Stimulated activated CD8-positive, alpha-beta memory T cell treated with anti-CD3 and anti-CD28 coated beads, Interleukin-12 subunit alpha, Interleukin-12 subunit beta, amount 100 ng/mL, for 4 hours (primary cell): ENCODE data around the gene BCL11A.
A peak's percentile ranks its signal among the peaks of the same experiment; 100 is the strongest.

ENCODE experiments used
- DNase-seq: peaks from one replicate; pipeline ENCODE4 v3.0.0-alpha.2; 2020; ENCODE audit warnings: low read depth

BCL11A gene

DNA sequence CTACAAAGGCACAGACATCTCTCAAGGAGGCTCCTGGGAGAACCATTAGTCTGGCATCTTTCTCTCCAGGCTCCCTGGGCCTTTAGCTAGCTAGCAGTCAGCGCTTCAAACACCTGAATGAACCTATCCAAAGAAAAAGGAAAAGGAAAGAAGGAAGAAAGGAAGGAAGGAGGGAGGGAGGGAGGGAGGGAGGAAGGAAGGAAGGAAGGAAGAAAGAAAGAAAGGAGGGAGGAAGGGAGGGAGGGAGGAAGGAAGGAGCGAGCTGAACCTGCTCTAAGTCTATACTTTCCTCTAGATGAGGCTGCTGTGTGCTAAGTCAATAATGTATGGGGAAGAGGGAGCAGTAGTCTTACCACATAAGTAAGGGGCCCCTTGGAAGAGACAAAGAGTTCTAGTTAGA lies 5.1 kb upstream of the BCL11A start:
- DNase-seq, result no peak

DNA sequence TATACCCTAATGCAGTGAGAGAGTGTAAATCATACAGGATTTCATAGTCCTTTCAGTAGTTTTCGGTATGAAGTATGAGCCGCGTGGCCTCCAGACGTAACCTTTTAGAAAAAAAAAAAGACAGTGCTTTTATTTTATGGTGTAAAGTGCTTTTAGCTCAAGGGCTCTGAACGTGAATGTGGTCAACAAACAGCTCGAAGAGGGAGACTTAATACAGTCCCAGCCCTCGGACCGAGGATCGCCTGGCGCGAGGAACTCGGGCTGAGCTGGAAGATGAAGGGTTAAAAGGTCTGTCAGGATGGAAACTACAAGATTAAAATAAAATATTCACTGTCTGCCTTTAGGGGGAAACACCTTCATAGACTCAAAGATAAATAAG lies 4.0 kb upstream of the BCL11A start:
- no peak for DNase-seq

DNA sequence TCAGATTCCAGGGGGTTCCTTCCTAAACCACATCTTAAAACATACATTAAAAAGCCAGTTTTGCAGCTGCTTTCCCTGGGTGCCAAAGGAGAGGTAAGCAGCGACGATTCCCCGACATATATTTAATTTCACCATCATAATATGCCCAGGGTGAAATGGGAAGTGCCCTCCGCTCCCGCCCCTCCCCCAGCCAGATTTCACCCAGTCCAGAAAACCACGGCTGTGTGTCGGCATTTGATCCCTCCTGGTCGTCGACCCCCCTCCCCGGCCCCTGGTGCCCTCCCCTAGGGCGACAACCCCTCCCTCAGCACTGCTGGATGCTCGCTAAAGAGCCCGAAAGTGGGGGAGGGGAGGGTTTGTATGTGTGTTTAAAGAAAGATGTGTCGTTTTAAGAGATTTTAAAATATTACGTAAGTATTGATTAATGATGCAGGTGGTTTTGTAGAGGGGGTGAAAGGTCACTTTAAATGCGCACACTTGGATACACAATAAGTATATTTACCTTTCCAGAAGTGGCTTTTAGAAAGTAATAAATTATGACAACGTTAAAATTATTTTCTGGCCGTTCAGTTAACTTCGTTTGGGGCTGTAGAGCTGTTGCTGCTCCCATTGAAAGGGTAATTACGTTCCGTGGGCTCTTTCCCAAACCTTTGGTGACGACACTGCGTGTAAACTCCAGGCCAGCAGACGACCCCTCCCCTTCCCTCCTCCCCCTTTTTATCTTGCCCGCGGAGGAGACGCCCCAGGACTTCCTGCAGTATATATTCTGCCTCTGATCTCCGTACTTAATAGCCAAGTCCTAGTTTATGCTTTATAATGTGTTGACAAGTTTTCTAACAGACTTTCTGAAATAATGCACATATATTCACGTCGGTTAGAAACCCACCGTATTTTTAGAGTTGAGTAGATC lies 3.4 kb upstream of the BCL11A start:
- DNase-seq, result no peak

DNA sequence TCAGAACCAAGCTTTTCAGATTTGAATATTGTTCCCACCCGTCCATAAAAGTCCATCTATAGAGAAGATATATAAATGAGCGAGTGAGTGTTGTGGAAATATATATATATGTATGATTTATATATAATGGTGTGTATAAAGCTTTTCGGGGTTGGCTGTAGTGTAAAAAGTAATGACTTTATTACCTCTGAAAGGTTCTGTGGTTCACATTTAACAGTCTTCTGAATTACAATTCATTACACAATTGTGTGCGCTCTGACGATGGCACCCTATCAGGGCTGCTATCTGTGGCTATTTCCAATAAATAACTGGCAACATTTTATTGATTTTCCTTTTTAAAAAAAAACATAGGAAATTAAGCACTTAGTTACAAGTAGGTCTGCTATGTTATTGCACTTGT lies 2.7 kb upstream of the BCL11A start:
- no peak for DNase-seq

DNA sequence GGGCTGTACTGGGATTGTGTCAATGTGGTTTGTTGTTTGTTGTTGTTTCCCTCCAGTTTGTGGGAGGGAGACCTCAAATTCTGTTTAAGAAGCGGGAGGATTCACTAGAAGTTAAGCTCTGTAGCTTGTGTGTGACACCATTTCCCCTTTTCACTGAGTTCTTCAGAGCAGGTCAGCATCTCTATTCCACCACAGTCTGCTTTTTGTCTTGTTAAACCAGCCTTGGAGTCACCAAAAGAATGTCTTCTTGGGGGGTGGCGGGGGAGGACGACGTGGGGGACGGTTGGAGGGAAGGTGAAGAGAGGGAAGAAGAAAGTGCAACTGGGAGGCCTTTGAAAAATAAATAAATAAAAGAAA lies 2.3 kb upstream of the BCL11A start:
- no peak for DNase-seq

DNA sequence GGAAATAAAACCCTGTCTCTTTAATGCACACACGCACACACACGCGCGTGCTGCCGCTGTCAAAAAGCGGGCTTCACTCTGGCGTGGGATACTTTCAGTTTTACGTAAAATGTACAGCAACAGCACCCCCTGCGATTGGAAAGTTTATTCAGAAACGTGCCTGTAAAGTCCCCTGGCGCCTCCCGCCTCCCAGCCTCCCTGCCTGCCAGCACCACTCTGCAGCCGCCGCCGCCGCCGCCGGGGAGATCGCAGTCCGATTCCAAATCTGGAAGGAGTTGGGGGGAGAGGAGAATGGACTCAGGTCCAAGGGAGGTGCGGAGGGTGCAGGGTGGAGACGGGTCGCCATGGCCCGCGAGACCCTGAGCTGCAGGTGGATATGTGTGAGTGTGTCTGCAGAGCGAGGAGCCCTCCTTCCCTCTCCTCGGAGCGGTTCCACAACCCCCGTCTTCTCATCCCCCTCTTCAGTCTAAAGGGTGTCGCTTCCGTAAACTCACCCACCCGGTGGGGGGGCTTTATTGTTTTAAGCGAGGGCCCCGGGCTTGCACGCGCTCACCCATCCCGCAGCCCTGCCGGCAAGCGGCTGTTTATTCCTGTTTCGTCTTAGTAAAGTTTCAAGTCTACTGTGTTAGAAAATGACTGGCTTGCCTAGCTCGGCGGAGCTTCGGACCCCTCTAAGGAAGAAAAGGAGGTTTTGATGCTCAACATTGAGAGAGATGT lies 1.8 kb upstream of the BCL11A start:
- peak; percentile 32 for DNase-seq

DNA sequence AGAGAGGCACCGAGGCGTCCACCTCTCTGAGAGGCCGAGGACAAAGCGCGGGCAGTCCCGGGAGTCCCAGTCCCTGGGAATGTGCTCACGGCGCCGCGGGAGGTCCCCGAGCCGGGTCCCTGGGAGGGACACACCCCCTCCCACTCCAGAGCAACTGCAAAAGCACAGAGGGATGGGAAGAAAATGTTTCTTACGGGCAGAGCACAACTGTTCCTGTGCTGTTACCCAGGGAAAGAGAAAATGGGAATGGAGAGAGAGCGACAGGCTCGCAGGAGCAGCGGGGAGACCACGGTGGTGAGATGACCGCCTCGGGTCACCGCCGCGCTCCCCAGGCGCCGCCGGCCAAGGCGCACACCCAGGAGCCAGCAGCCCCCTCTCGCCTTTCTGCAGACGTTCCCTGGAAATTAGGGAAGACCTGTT lies 1.2 kb upstream of the BCL11A start:
- no peak for DNase-seq

DNA sequence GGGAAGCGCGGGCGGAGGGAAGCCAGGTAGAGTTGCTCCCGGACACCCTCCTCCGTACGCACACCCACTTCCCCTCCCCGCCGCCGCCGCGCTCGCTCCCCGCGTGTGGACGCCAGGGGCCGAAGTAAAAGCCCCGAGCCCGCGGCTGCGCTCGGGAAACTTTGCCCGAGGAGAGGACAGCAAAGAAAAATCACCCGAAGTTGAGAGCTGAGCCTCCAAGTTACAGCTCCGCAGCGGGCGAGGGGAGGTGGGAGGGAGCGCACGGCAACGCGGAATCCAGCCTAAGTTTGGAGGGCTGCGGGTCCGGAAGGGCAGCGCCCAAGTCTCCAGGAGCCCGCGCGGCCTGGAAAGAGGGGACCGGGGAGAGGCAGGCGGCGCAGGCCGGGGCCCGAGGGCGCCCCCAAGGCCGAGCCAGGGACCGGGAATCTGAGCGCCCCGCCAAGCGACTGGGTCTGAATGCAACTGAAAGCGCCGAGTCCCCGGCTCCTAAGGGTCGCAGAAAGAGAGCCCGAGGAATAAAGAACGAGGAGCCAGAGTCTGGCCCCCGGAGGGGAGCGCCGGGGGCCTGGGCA lies 706 bp upstream of the BCL11A start:
- no peak for DNase-seq

DNA sequence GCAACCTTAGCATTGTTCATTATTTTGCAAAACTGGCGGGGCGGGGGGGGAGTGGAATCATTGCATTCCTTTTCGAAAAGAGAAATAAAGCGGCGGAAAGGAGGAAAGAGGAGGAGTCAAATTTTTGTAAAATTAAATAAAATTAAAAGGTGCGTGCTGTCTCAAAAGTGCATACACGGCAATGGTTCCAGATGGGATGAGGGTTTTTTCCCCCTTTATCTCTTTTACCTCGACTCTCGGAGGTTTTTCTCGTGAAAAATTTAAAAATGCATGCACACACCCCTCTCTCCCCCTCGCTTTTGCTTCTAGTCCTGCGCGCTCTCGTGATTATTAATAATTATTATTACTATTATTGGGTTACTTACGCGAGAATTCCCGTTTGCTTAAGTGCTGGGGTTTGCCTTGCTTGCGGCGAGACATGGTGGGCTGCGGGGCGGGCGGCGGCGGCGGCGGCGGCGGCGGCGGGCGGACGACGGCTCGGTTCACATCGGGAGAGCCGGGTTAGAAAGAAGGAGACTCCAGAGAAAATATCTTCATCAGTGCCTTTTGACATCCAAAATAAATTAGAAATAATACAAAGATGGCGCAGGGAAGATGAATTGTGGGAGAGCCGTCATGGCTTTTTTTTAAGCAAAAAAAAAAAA lies 481 bp downstream of the BCL11A start:
- no peak for DNase-seq

DNA sequence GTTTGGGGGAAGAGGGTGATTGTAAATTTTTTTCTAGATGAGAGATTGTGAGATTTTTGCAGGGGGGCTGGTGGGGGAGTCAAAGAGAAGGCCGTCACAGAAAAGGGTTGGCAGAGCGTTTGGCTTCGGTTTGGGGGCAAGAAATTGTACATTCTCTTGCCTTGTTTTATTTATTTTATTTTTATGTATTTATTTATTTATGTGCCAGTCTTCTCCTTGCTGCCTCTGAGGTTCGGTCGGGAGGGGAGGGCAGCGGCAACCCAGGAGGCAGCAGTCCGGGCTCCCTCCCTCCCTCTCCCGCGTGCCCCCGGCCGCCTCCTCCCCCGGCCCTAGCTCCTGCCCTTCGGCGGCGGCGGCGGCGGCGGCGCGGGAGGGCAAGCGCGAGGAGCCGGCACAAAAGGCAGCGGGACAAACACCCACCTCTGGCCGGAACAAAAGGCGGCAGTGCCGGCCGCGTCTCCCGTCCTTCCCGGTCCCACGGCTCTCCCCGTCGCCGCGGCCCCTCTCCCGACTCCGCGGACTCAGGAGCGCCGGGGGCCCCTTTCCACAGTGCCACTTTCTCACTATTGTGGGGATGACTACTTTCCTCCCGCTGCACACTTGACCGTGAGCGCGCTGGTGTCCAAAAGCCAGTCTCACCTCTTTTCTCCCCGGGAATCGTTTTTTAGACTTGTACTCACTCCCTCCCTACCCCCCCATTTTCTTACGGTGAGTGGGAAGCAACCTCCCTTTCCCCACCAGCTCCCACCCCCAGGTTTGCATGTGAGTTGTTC lies 1.2 kb downstream of the BCL11A start:
- DNase-seq, result no peak

DNA sequence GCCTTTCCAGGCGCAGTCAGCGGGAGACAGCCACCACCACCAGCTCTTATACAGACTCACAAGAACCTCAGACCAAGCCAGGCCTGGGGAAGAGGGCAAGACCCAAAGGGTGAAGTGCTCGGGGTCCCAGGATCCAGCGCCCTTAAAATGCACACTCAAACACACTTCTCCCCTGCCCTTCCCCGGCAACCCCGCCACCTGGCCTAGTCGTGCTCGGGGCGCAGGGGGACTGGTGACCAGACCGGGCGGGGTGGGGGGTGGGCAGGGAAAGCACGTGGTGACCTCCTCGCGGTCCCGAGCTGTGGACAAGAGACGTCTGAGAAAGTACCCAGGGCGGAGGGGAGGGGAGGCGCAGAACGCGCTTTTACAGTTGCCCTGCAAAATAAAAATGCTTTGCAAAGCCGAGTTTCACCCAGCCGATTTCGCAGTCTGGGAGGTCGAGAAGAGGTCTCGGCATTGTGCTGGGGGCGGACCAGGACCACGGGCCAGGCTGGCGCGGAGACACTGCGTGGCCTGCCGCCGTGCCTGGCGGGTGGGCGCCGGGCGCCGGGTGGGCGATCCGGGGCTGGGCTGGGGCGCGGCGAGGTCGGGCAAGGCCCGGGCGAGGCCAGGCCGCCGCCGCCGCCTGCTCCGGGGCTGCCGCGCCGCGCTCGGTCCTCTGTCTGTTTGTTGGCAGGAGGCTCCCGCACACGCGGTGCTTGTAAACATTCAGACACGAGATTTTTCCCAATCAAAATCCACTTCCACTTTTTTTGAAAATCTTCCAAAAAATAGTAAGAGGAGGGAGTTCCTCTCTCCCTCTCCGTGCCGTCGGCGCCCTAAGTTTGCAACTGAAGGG lies 2.0 kb downstream of the BCL11A start:
- DNase-seq, result no peak

DNA sequence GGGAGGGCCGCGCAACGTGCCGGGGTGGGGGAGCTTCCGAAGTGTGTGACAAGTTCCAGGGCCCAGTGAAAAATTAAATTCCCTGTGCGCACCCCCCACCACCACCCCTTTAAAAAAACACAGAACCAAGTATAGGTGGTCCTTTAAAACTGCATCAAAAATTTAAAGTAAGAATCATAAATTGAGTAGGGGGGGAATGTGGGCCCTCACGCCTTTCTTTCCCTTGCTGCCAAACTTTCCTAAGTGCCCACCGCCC lies 2.5 kb downstream of the BCL11A start:
- DNase-seq, result no peak

DNA sequence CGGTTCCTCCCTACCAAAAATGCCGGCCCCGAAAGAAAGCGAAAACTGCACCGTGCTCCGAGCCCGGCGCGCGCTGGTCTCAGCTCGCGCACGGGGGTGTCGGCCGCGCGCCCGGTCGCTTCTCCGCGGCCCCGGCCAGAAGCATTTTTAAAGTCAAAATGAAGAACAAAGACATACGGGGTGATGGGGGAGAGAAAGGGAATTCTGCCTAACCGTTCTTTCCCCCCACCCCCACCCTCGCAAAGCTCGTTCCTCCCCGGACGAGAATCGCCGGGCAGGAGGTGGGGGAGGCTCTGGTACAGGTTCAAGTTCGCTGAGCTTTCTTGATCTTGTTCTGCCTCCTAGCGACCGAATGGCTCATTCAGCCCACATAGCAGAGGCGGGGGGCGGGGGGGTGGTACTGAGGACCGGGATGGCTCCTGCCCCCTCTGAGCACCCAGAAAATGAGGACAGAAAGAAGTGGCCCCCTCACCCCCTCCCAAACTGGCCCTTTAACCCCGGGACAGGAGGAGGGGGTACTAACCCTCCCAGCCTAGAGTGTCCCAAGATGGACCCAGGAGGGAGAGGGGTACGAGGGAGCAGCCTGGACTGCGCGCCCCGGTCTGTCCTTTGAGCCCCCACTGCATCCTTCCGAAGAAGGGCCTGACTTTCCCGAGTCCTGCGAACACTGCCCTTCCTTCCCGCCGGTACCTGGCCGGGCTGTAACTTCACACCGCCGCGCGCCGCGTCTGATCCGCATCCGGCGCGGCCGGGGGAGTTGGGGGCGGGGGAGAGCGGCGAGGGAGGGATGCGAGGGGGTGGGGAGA lies 3.1 kb downstream of the BCL11A start:
- DNase-seq, result no peak

DNA sequence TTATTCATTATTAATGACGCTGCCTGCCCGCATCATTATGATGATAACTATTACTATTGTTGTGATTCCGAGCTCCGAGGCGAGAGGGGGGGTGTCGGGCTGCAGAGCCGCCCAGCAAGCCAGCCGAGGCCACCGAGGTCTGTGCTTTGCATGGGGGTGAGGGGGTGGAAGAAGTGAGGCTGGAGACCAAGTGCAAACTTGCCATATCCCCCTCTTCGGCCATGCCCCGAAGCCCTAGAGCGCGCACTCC lies 3.6 kb downstream of the BCL11A start:
- DNase-seq, result no peak

DNA sequence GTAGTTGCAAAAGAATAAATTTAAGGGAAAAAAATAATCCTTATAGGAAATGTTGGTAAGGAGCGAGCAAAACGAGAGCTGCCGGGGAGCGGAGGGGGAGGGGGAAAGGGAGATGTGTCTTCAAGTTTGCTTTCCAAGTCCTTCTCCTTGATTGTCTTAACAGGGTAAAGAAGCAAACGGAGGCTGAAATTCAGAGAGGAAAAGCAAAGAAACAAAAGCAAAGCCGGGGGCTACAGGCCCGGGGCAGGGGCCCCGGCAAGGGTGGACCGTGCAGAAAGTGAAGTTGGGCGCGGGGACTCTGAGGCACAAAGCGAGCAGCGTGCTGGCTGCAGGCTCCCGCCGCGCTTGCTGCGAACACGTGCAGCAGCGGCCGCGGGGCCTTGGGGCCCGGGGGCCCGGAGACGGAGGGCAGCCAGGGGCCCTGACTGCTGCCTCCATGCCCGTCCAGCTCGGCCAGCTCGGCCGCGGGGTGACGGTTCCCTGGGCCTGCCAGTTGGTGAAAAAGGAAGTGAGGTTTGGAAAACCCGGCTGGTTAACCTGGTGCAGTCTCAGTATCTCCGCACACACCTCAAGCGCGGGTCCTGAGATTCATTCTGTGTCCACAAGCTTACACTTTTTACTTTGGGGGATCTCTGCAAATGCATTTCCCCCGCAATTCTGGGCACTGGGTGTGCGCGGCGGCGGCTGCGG lies 4.1 kb downstream of the BCL11A start:
- DNase-seq, result no peak

DNA sequence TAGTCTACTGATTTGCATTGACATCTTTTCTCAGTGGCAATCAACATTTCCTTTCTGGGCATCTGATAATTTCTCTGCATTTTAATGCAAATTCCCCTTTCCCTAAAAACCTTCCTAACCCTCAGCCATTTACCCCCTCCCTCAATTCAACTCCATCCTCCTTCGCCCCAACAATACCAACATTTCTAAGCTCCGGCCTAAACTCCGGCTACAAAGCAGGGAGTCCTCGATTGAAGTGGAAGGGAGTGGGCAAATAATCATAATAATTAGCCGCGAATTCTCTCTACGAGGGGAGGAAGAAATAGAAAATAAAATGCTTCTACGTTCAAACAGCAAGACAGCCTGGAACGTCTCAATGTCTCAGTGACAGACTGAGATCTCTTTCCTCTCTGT lies 4.6 kb downstream of the BCL11A start:
- DNase-seq, result no peak

DNA sequence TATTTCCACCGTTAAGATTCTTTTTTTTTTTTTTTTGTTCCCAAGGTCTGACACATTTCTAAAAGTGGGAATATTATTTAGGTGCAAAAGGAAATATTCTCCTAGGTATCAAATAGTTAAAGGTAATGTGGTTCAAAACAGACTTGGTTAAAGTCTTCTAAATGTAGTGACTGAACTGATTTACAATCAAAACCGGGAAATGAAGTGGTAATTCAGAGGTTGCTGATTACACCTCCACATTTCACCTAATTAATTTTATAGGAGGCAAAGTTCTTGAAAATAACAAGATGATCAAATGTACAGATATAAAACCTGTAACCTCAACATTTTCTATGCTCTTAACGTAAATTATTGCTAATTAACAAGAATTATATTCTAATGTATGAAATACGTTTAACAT lies 5.1 kb downstream of the BCL11A start:
- no peak for DNase-seq

DNA sequence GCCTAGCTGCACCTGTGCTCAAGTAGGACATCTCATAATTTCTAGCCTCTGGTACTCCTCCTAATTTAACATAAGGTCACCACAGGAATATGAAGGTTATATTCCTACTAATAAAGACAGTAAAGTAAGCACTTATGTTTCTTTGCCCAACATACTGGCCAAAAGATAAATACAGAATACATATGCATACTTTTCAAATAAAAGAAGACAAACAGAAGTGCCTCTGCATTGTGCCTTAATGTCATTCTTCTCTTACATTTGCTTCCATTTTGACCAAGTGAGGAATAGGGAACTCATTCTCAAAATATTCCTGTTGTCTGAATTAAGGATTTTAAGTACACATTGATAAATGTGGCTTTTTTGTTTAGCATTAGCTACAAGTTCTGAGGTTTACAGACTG lies 5.6 kb downstream of the BCL11A start:
- no peak for DNase-seq

DNA sequence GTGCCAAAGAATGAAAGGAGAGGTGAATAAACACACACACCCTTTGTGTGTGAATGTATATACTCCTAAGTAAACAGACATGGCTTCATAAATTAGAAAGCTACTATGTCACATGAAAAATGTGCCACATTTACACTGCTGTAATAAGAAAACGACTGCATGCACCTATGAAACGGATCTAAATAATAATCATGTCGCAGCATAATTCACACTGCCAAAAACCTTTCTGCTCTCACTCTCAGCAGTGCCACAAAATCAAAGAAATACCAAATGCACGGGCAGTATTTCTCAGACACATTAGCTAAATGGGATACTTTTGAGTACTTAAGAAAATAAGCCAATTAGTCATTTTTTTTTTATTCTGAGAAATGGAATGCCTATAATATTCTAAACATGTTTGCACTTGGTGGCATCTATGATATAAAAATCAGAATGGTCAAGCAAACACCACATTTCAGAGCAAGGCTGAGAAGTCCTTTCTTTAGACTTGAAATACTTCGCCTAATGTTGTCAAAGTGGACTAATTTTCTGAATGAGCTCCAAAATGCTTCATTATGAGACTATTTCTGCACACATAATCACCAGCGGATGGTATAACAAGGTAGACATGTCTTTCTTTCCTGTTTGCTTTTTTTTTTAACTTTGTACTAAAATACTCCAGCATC lies 6.6 kb downstream of the BCL11A start:
- DNase-seq, result no peak
